Spleen (tissue), 7 donors: ENCODE data around the gene ZNF839.

Experiments used
- POLR2AphosphoS5 ChIP-seq, 3 donors: sonication (generic); formaldehyde crosslinking; IDR thresholded peaks; one replicate each; pipeline ENCODE4 v1.5.1; 2017; ENCODE audit warnings: antibody characterized with exemption in 3 of 3
- TF ChIP-seq, protein P1 (sequence below), 11 experiments: fragments of 200-600 bp in 7 of 11; fragments of 450-650 bp in 4 of 11; sonication (generic) in 4 of 11; IDR thresholded peaks in 8 of 11; conservative IDR thresholded peaks in 3 of 11; 1 replicate in 7 of 11; 2 replicates in 4 of 11; pipeline versions ENCODE4 v1.4.0 to v1.8.0; 2016 to 2021; ENCODE audit warnings: antibody characterized with exemption in 11 of 11, inconsistent platforms in 4 of 11, mild to moderate bottlenecking in 1 of 11
- donor health status: DM: no; HTN: no; CAD: no; lungs with moderate emphysema.
- donor health status: DM: no; HTN: no; CAD: no.
- donor health status: DM: no; HTN: no; CAD: no.

DNA sequence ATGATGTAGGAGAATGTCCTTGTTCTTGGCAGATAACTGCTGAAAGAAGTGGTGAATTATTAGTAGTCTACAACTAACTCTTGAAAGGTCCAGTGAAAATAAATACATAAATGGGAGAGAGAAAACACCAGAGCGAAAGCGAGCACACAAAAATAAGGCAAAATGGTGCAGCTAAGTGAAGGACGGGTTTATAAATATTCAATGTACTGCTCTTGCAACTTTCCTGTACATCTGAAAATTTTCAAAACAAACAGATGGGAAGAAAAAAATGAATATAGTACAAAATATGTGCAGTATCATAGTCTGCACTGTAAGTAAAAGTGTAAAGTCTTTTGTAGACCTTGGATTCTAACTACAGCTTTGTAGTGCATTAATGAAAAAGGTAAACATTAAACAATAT lies 15.9 kb upstream of the ZNF839 start:
- TF ChIP-seq, protein P1, sequence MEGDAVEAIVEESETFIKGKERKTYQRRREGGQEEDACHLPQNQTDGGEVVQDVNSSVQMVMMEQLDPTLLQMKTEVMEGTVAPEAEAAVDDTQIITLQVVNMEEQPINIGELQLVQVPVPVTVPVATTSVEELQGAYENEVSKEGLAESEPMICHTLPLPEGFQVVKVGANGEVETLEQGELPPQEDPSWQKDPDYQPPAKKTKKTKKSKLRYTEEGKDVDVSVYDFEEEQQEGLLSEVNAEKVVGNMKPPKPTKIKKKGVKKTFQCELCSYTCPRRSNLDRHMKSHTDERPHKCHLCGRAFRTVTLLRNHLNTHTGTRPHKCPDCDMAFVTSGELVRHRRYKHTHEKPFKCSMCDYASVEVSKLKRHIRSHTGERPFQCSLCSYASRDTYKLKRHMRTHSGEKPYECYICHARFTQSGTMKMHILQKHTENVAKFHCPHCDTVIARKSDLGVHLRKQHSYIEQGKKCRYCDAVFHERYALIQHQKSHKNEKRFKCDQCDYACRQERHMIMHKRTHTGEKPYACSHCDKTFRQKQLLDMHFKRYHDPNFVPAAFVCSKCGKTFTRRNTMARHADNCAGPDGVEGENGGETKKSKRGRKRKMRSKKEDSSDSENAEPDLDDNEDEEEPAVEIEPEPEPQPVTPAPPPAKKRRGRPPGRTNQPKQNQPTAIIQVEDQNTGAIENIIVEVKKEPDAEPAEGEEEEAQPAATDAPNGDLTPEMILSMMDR (IDR thresholded peaks at IDR 0.05 in 8 of 11, conservative IDR thresholded peaks at IDR 0.05 in 3 of 11): no peak
- TF ChIP-seq POLR2AphosphoS5 (IDR thresholded peaks at IDR 0.05): no peak
